ENCODE results near the gene BPI.

GRCh38 chr20:38342216-38342615 lies 38.3 kb downstream of the BPI start:
- TF ChIP-seq RAD21 (IDR thresholded peaks at IDR 0.05; ENCODE audit: low read depth) (no peak), REST (IDR thresholded peaks at IDR 0.05; ENCODE audit: low read depth) (no peak), YY1 (IDR thresholded peaks at IDR 0.05; ENCODE audit: low read depth) (no peak), EP300 (IDR thresholded peaks at IDR 0.05; ENCODE audit: borderline replicate concordance) (no peak), MAX (IDR thresholded peaks at IDR 0.05) (no peak), USF1 (IDR thresholded peaks at IDR 0.05) (no peak)

Measured in Ishikawa (cell line).